Common myeloid progenitor, CD34-positive (primary cell): ENCODE measurements around the gene SYNGR4.

Source experiments
- CTCF ChIA-PET: fragments of 350-600 bp; sonication (Branson Sonifier 250); formaldehyde crosslinking; loops from one replicate; lab custom pipeline; 2021; ENCODE audit warnings: antibody characterized with exemption; lab: Charles Lee
- POLR2A ChIA-PET: fragments of 350-600 bp; sonication (Branson Sonifier 250); formaldehyde crosslinking; loops from one replicate; lab custom pipeline; 2021; ENCODE audit warnings: antibody characterized with exemption; lab: Charles Lee
- DNase-seq, 3 donors: peaks; one replicate each; pipeline versions ENCODE4 v3.0.0 to v3.0.0-alpha.2; 2013
- H3K27ac ChIP-seq, 2 experiments: 1 replicate in 1 of 2; 2 replicates in 1 of 2; pipeline ENCODE4 v1.7.0; 2013; ENCODE audit warnings: inconsistent platforms in 2 of 2, low read length in 2 of 2, mild to moderate bottlenecking in 2 of 2, low read depth in 1 of 2, moderate library complexity in 1 of 2; ENCODE audit not compliant: severe bottlenecking in 2 of 2, insufficient read depth in 1 of 2, poor library complexity in 1 of 2
- H3K27me3 ChIP-seq, 5 experiments: replicated peaks in 2 of 5; 1 replicate in 3 of 5; 2 replicates in 2 of 5; pipeline versions ENCODE4 v1.6.1 to v1.7.0; 2013; ENCODE audit warnings: low read length in 4 of 5, mild to moderate bottlenecking in 2 of 5, moderate library complexity in 2 of 5, inconsistent platforms in 1 of 5; ENCODE audit not compliant: insufficient read depth in 5 of 5, control insufficient read depth in 4 of 5
- H3K36me3 ChIP-seq, 4 experiments: 1 replicate in 2 of 4; 2 replicates in 2 of 4; pipeline versions ENCODE4 v1.6.1 to v1.7.0; 2013; ENCODE audit warnings: low read length in 3 of 4, control low read depth in 1 of 4, mild to moderate bottlenecking in 1 of 4; ENCODE audit not compliant: control insufficient read depth in 4 of 4, insufficient read depth in 4 of 4
- H3K4me1 ChIP-seq, 4 experiments: 1 replicate in 3 of 4; 2 replicates in 1 of 4; pipeline versions ENCODE4 v1.6.1 to v1.7.1; 2013; ENCODE audit warnings: low read length in 3 of 4, mild to moderate bottlenecking in 3 of 4, control low read depth in 1 of 4, inconsistent platforms in 1 of 4, moderate library complexity in 1 of 4; ENCODE audit not compliant: control insufficient read depth in 4 of 4, insufficient read depth in 4 of 4; ENCODE audit errors: control extremely low read depth in 1 of 4
- H3K4me3 ChIP-seq, 7 experiments: 1 replicate in 4 of 7; 2 replicates in 3 of 7; pipeline versions ENCODE4 v1.5.1 to v1.7.0; 2013; ENCODE audit warnings: mild to moderate bottlenecking in 7 of 7, low read length in 6 of 7, moderate library complexity in 6 of 7, inconsistent platforms in 2 of 7, low read depth in 2 of 7, control low read depth in 1 of 7; ENCODE audit not compliant: insufficient read depth in 4 of 7, control insufficient read depth in 1 of 7; ENCODE audit errors: extremely low read depth in 1 of 7
- H3K9me3 ChIP-seq, 5 experiments: 1 replicate in 4 of 5; 2 replicates in 1 of 5; pipeline versions ENCODE4 v1.6.1 to v1.7.1; 2013; ENCODE audit warnings: low read length in 4 of 5, mild to moderate bottlenecking in 2 of 5, inconsistent platforms in 1 of 5, low read depth in 1 of 5, moderate library complexity in 1 of 5; ENCODE audit not compliant: control insufficient read depth in 4 of 5, insufficient read depth in 2 of 5; ENCODE audit errors: control extremely low read depth in 1 of 5
- WGBS: methylation state at CpG from one replicate; pipeline ENCODE4 v1.1.5; 2013; ENCODE audit not compliant: insufficient coverage; 5-methylcytosine and 5-hydroxymethylcytosine counted together

The SYNGR4 gene

DNA sequence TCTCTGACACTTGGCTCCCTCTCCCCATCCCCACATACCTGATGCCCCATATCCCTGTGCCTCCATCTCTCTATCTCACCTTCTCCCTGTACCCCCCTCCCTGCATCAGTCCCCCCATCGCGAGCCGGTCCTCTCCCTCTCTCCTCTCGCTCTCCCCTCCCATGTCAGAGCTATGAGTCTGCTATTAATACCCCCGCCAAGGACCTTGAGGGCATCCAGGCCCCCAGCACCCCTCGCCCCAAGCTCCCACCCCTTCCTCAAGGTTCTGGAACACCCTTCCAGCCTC lies 30.9 kb downstream of the SYNGR4 start:
- peak overlapping the region in 1 of 7 experiments; percentile 24 for H3K4me3 ChIP-seq
- CTCF ChIA-PET = interaction anchor here (1.0 to 1.6 kb wide), 2 partner anchors 9 to 194 kb away, joined by 3 to 4 read pairs; no protein-coding TSS in a partner anchor
- H3K27ac ChIP-seq = no peak overlapping the region
- H3K36me3 ChIP-seq = no peaks in the 10 kb centered on the region
- peaks cover 0 to 61% (median 37%) of the 10 kb centered on the region in 4 experiments for H3K4me1 ChIP-seq
- H3K9me3 ChIP-seq = no peaks in the 10 kb centered on the region
- no CpG with 5 or more reads among the region's 6 CpGs for WGBS
- DNase-seq = no peak
- peaks cover 0 to 62% (median 33%) of the 10 kb centered on the region in 5 experiments for H3K27me3 ChIP-seq
- POLR2A ChIA-PET = interaction anchor here (1.0 kb wide), 1 partner anchor 49 kb away, joined by 3 read pairs; no protein-coding TSS in a partner anchor

GRCh38 chr19:48395499-48395898 lies 31.3 kb downstream of the SYNGR4 start:
- Histone ChIP-seq H3K36me3 (no peaks in the 10 kb centered on the region), H3K4me3 (no peak overlapping the region), H3K27ac (no peak overlapping the region), H3K4me1 (peaks cover 0 to 61% (median 36%) of the 10 kb centered on the region in 4 experiments), H3K27me3 (peaks cover 0 to 62% (median 33%) of the 10 kb centered on the region in 5 experiments), H3K9me3 (no peaks in the 10 kb centered on the region)
- WGBS = 31% methylated on average over 4 of the region's 9 CpGs
- POLR2A ChIA-PET = no interaction called here
- no peak for DNase-seq
- CTCF ChIA-PET = interaction anchor here (1.0 to 1.6 kb wide), 2 partner anchors 8 to 194 kb away, joined by 3 to 4 read pairs; no protein-coding TSS in a partner anchor

DNA sequence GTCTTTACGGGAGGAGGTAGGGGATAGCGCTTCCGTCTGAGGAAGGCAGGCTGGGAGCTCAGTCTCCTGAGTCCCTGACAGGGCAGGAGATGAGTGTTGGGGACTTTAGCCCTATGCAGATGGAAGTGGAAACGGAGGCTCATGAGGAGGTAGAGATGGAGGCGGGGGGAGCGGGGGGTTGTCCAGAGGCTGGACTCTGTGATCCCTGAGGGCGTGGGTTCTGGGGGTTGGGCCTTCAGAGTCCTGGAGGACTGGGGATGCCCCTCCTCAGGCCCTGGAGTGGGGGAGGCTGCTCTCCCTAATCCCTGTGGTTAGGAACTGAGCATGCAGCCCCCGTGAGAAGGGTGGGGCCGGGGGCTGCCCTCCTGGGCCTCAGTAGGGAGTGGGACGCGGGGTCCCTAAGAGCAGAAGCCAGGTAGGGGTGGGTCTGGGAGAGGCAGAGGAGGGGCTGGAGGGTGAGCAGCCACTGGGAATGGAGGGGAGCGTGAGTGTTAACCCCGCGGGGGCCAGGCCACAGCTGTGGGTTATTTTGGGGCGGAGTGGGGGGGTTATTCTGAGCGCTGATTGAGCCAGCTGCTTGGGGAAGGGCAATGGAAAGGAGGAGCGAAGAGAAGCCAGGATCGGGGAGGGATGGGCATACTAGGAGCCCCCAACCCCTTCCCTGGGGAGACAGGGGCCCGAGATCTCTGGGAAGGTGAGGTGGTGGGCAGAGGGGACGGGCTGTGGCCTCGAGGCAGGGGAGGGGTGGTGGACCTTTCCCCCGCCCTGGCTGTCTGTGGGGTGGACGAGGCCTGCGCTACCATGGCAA lies 32.1 kb downstream of the SYNGR4 start:
- Histone ChIP-seq H3K4me1 (peaks cover 0 to 56% (median 34%) of the 10 kb centered on the region in 4 experiments), H3K27ac (no peak overlapping the region), H3K4me3 (no peak overlapping the region), H3K9me3 (no peaks in the 10 kb centered on the region), H3K27me3 (peaks cover 0 to 62% (median 33%) of the 10 kb centered on the region in 5 experiments), H3K36me3 (no peaks in the 10 kb centered on the region)
- POLR2A ChIA-PET = no interaction called here
- WGBS = 62% methylated on average over 10 of the region's 24 CpGs
- no peak for DNase-seq
- CTCF ChIA-PET = interaction anchor here (1.6 kb wide), 1 partner anchor 193 kb away, joined by 3 read pairs; no protein-coding TSS in a partner anchor

DNA sequence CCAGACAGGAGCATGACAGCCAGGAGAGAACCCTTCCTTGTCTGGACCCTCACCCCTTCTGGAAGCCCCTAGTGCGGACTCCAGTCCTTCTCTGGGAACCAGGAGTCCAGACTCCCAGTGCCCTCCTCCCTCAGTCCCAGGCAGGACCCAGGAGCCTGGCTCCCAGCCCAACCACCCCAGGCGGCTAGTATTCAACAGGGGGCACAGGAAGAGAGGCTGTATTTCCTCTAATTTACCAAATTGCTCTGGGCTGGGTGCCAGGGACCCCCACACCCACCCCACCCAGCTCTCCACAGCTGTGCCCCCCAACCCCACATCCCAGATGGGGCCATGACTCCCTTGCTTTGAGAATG lies 32.6 kb downstream of the SYNGR4 start:
- Histone ChIP-seq H3K27me3 (peaks cover 0 to 62% (median 33%) of the 10 kb centered on the region in 5 experiments), H3K36me3 (no peaks in the 10 kb centered on the region), H3K4me1 (peaks cover 0 to 52% (median 33%) of the 10 kb centered on the region in 4 experiments), H3K27ac (no peak overlapping the region), H3K4me3 (no peak overlapping the region), H3K9me3 (no peaks in the 10 kb centered on the region)
- POLR2A ChIA-PET = no interaction called here
- DNase-seq = no peak
- 86% methylated on average over 1 of the region's 2 CpGs for WGBS
- CTCF ChIA-PET = no interaction called here

DNA sequence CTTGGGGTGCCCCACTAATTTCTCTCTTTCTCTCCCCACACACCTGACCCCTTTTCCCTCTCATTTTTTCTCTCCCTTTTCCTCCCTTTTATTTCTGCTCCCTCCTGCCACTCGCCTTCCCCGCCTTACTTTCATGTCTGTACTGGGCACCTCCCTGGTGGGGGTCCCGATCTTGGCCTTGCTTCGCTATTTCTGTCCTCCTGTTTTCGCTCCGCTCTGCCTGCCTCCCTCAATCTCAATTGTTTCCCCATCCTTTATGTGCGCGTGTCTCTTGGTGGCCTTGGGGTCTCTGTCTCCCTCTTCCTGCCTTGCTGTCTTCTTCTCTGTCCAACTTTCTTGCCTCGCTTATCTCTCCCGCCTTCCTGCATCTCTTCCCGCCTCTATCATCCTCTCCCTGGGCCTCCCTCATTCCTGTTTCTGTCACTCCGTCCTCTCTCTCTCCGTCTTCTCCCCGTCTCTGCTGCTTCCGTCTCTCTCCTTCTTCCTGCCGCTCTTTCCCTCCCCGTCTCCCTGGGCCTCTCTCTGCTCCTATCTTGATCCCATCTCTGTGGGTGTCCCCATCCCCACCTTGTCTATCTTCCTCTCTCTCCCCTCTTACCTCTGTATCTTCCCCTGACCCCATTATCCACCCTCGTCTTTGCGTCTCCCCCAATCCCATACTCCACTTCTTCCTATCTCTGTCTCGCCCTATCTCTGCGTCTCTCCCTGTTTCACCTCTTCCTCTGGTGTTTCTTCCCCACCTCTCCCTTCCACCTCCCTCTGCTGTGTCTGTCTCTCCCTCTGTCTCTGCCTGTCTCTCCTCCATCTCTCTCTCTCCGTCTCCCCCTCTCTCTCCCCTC lies 33.3 kb downstream of the SYNGR4 start:
- 47% methylated on average over 22 of the region's 22 CpGs for whole genome bisulfite sequencing
- DNase-seq = no peak
- ChIA-PET CTCF (no interaction called here), POLR2A (no interaction called here)
- Histone ChIP-seq H3K9me3 (no peaks in the 10 kb centered on the region), H3K27ac (no peak overlapping the region), H3K27me3 (peaks cover 0 to 60% (median 33%) of the 10 kb centered on the region in 5 experiments), H3K4me3 (peak overlapping the region in 4 of 7 experiments; percentile 29 to 54 (median 48)), H3K4me1 (peaks cover 0 to 51% (median 32%) of the 10 kb centered on the region in 4 experiments), H3K36me3 (no peaks in the 10 kb centered on the region)

DNA sequence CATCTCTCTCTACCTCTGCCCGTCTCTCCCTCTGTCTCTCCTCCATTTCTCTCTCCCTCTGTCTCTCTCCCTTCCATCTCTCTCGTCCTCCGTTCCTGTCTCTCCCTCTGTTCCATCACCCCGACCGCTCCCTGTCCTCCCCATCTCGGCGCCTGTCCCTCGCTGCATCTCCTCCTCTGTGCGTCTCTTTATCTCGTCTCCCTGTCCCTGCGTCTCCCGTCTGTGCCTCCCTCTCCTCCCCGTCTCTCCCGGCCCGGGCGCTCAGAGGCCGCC lies 33.9 kb downstream of the SYNGR4 start:
- ChIA-PET POLR2A (no interaction called here), CTCF (no interaction called here)
- 9% methylated on average over 12 of the region's 17 CpGs for WGBS
- peak overlapping the region in 6 of 7 experiments; percentile 22 to 54 (median 48) for H3K4me3 ChIP-seq
- no peak for DNase-seq
- no peaks in the 10 kb centered on the region for H3K36me3 ChIP-seq
- H3K4me1 ChIP-seq = peaks cover 0 to 51% (median 32%) of the 10 kb centered on the region in 4 experiments
- H3K9me3 ChIP-seq = no peaks in the 10 kb centered on the region
- H3K27me3 ChIP-seq = peaks cover 0 to 55% (median 31%) of the 10 kb centered on the region in 5 experiments
- H3K27ac ChIP-seq = no peak overlapping the region
